Fibroblast of skin of back (primary cell): ENCODE data around the gene MATN3.

Experiments used
- DNase-seq: peaks from one replicate; pipeline ENCODE4 v3.0.0-alpha.2; 2013

The MATN3 gene

GRCh38 chr2:20035955-20036666 is 23.6 kb upstream of the MATN3 start:
- DNase-seq = no peak

GRCh38 chr2:20034821-20035220 is 22.4 kb upstream of the MATN3 start:
- DNase-seq = no peak

- DNase-seq = no peak
These were observed 21.8 kb upstream of the MATN3 start for GRCh38 chr2:20034218-20034617.

GRCh38 chr2:20033322-20033721 is 20.9 kb upstream of the MATN3 start:
- no peak for DNase-seq

- DNase-seq = no peak
These were observed 17.8 kb upstream of the MATN3 start for GRCh38 chr2:20030224-20030623.

GRCh38 chr2:20027705-20028434 is 15.4 kb upstream of the MATN3 start:
- DNase-seq = no peak

- no peak for DNase-seq
These were observed 14.8 kb upstream of the MATN3 start for GRCh38 chr2:20027260-20027677.

GRCh38 chr2:20025065-20025786 is 12.8 kb upstream of the MATN3 start:
- DNase-seq = no peak

GRCh38 chr2:20023688-20024087 is 11.2 kb upstream of the MATN3 start:
- no peak for DNase-seq

GRCh38 chr2:20021405-20022009 is 9.0 kb upstream of the MATN3 start:
- no peak for DNase-seq

- DNase-seq = no peak
These were observed 7.3 kb upstream of the MATN3 start for GRCh38 chr2:20019747-20020146.

GRCh38 chr2:20018601-20019152 is 6.2 kb upstream of the MATN3 start:
- DNase-seq = no peak

GRCh38 chr2:20016346-20016745 is 3.9 kb upstream of the MATN3 start:
- DNase-seq = no peak

- DNase-seq = peak; percentile 57
These were observed 3.1 kb upstream of the MATN3 start for GRCh38 chr2:20015482-20016083.

GRCh38 chr2:20013126-20013849 is 820 bp upstream of the MATN3 start:
- no peak for DNase-seq

- DNase-seq = no peak
These were observed 511 bp downstream of the MATN3 start for GRCh38 chr2:20012032-20012281.

- no peak for DNase-seq
These were observed 1.0 kb downstream of the MATN3 start for GRCh38 chr2:20011276-20012031.

- peak; percentile 30 for DNase-seq
These were observed 3.8 kb downstream of the MATN3 start for GRCh38 chr2:20008703-20009102.

GRCh38 chr2:20005891-20006470 is 6.5 kb downstream of the MATN3 start:
- DNase-seq = no peak

- DNase-seq = no peak
These were observed 7.3 kb downstream of the MATN3 start for GRCh38 chr2:20005067-20005627.
